ENCODE results near the gene DNASE1L1. TPM values are rescaled to one million over a fixed set of nuclear protein-coding genes. Genes with fewer than 3 reads are reported as not detected.

DNASE1L1 gene
- total RNA-seq, 6 experiments from 2014 or later, result 11.7 to 19.5 (median 14.9) TPM

GRCh38 chrX:154429711-154430110 is 20.7 kb upstream of the DNASE1L1 start:
- Histone ChIP-seq H3K27ac (no peak overlapping the region), H3K9me3 (no peaks in the 10 kb centered on the region), H3K4me3 (no peak overlapping the region), H3K36me3 (peaks cover 0 to under 1% (median 0%) of the 10 kb centered on the region in 4 donors), H3K4me1 (peaks cover 0 to 11% (median 0%) of the 10 kb centered on the region in 4 donors), H3K27me3 (no peaks in the 10 kb centered on the region)
- TF ChIP-seq CTCF (IDR thresholded peaks at IDR 0.05), result no peak
- no peak for TF ChIP-seq POLR2A (IDR thresholded peaks at IDR 0.05)
- intact Hi-C loops (cut with DNase I), result no loop called here
- WGBS (ENCODE audit: insufficient coverage, low coverage, low lambda C conversion rate, missing lambda C conversion rate), result 88% methylated on average over 2 of the region's 2 CpGs
- no peak for DNase-seq
- ATAC-seq, result no peak

- H3K4me3 ChIP-seq, result peak within 1 kb of the TSS; percentile 69 to 74 (median 73)
- DNase-seq, result peak; percentile 92 to 95 (median 93)
- 38% methylated on average over 29 of the region's 87 CpGs for WGBS (ENCODE audit: insufficient coverage, low coverage, low lambda C conversion rate, missing lambda C conversion rate)
- H3K27me3 ChIP-seq, result no peaks in the 10 kb centered on the region
- no peaks in the 10 kb centered on the region for H3K36me3 ChIP-seq
- TF ChIP-seq CTCF (IDR thresholded peaks at IDR 0.05), result no peak
- TF ChIP-seq POLR2A (IDR thresholded peaks at IDR 0.05), result peak; percentile 41
- H3K9me3 ChIP-seq, result no peaks in the 10 kb centered on the region
- H3K4me1 ChIP-seq, result peaks cover 0 to 11% (median 0%) of the 10 kb centered on the region in 4 donors
- intact Hi-C loops (cut with DNase I), result no loop called here
- peak within 1 kb of the TSS; percentile 44 to 76 (median 59) for H3K27ac ChIP-seq
- peak; percentile 96 to 99 (median 98) for ATAC-seq
These were observed 19.4 kb upstream of the DNASE1L1 start, which contains the start of gene ATP6AP1 for GRCh38 chrX:154428176-154429171. ATP6AP1 (plus strand) TSS chrX:154428677; CDS start chrX:154428693, 16 bp downstream.

DNA sequence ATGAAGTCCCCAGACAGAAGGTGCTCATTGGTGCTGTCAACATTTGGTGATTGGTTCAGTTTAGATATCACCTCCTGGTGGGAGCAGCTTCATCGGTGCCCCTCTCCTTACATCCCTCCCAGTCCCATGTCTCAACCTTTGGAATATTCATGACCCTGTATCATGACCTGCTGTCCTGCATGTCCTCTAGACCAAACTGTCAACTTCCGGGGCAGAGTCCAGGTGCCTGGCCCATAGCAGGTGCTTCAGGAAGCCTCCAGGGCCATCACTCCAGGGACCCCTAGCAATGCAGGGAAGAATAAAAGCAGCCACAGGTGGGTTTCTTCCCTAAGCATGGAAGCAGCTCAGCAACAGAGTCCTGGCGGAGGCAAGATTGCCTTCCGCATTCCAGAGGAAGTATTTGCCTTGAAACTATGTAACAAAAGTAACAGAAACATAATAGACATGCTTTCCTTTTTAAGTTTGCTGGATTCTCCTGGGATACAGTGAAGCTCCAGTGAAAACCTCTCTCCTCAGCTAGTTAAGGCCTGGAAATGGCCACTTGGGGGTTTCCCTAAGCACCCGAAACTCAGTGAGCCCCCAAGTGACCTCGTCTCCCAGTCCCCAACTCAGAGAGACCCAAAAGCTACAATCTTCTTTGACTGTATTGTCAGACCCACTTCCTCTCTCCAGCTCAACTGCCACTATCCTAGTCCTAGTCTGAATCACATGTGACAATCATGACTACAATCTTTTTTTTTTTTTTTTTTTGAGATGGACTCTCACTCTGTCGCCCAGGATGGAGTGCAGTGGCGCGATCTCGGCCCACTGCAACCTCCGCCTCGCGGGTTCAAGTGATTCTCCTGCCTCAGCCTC is 18.1 kb upstream of the DNASE1L1 start:
- no peak overlapping the region for H3K27ac ChIP-seq
- 70% methylated on average over 10 of the region's 13 CpGs for WGBS (ENCODE audit: insufficient coverage, low coverage, low lambda C conversion rate, missing lambda C conversion rate)
- no peak for DNase-seq
- TF ChIP-seq CTCF (IDR thresholded peaks at IDR 0.05), result no peak
- TF ChIP-seq POLR2A (IDR thresholded peaks at IDR 0.05), result no peak
- H3K4me3 ChIP-seq, result no peak overlapping the region
- intact Hi-C loops (cut with DNase I), result no loop called here
- H3K9me3 ChIP-seq, result no peaks in the 10 kb centered on the region
- H3K27me3 ChIP-seq, result no peaks in the 10 kb centered on the region
- no peak for ATAC-seq
- H3K4me1 ChIP-seq, result peaks cover 0 to 11% (median 0%) of the 10 kb centered on the region in 4 donors
- H3K36me3 ChIP-seq, result no peaks in the 10 kb centered on the region

DNA sequence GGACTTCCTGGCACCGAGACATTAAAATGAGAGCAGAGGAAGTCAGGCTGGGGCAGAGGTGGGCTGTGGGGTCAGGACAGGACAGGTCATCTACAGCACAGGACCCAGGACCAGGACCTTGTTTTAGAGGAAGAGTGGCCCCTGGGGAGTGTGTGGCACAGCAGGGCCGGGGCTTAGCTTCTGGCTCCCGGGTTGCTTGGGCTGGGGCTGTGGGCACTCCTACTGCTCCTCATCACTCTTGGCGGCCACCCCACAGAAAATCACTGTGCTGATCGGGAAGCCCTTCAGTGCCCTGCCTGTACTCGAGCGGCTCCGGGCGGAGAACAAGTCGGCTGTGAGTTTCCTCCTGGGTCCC is 11.3 kb upstream of the DNASE1L1 start:
- intact Hi-C loops (cut with DNase I), result no loop called here
- no peak overlapping the region for H3K4me3 ChIP-seq
- no peaks in the 10 kb centered on the region for H3K27me3 ChIP-seq
- H3K27ac ChIP-seq, result no peak overlapping the region
- no peaks in the 10 kb centered on the region for H3K9me3 ChIP-seq
- TF ChIP-seq POLR2A (IDR thresholded peaks at IDR 0.05) (no peak), CTCF (IDR thresholded peaks at IDR 0.05) (no peak)
- WGBS (ENCODE audit: insufficient coverage, low coverage, low lambda C conversion rate, missing lambda C conversion rate), result 80% methylated on average over 1 of the region's 10 CpGs
- H3K4me1 ChIP-seq, result no peaks in the 10 kb centered on the region
- ATAC-seq (no peak), DNase-seq (no peak)
- no peaks in the 10 kb centered on the region for H3K36me3 ChIP-seq
